Measurements from ENCODE around the gene RNF207. TPM values are rescaled to one million over a fixed set of nuclear protein-coding genes. Genes with fewer than 3 reads are reported as not detected.

Gene RNF207
- total and polyA plus RNA-seq, 2 of the 8 experiments (the other 6 are each of a cell fraction or from before 2014, with no cell fraction given): 3.9 to 5.4 TPM

GRCh38 chr1:6199298-6200187 lies 6.4 kb upstream of the RNF207 start, which contains the start of gene RPL22 (continued):
- TF ChIP-seq SIX5 (IDR thresholded peaks at IDR 0.05; ENCODE audit: low read depth, low read length) (peak; percentile 50; the same call in 1 of the 2 replicates), CBX8 (IDR thresholded peaks at IDR 0.05; ENCODE audit: borderline replicate concordance, low read depth, low read length) (no peak), CEBPB (IDR thresholded peaks at IDR 0.05; ENCODE audit: low read depth, low read length) (no peak), JUN (IDR thresholded peaks at IDR 0.05; ENCODE audit: low read depth, low read length) (no peak), E2F6 (IDR thresholded peaks at IDR 0.05) (peak; percentile 77), RXRA (IDR thresholded peaks at IDR 0.05; ENCODE audit: insufficient read depth, low read depth, low read length) (no peak), JUND (IDR thresholded peaks at IDR 0.05; ENCODE audit: low read length) (peak; percentile 97), KDM4A (IDR thresholded peaks at IDR 0.05; ENCODE audit: low read depth, low read length, severe bottlenecking) (peak; percentile 56), SP4 (IDR thresholded peaks at IDR 0.05; ENCODE audit: low read length) (peak; percentile 75; the same call in 1 of the 2 replicates), KDM5A (IDR thresholded peaks at IDR 0.05; ENCODE audit: low read length) (0 out of 2 replicates have a peak, but pooled peaks have one; percentile 24), CTCF (IDR thresholded peaks at IDR 0.05; ENCODE audit: control extremely low read depth in 1 of 3, insufficient read depth in 1 of 3, low read depth in 1 of 3, low read length in 3 of 3) (no peak; a peak in 1 of 4 replicates), TBP (IDR thresholded peaks at IDR 0.05; ENCODE audit: low read depth, low read length) (peak; percentile 93), CTBP2 (IDR thresholded peaks at IDR 0.05; ENCODE audit: borderline replicate concordance, insufficient read depth, insufficient read length, low read length) (peak; percentile 52), ZNF274 (IDR thresholded peaks at IDR 0.05; ENCODE audit: borderline replicate concordance, extremely low read depth, low read length) (no peak), GABPA (IDR thresholded peaks at IDR 0.05; ENCODE audit: borderline replicate concordance, insufficient read depth, low read length) (no peak), TAF1 (IDR thresholded peaks at IDR 0.05; ENCODE audit: low read depth, low read length) (peak; percentile 97), BCL11A (IDR thresholded peaks at IDR 0.05; ENCODE audit: low read depth in 2 of 2, low read length in 2 of 2) (no peak), FOSL1 (IDR thresholded peaks at IDR 0.05; ENCODE audit: insufficient read depth, low read depth, low read length) (no peak)
